K562 (cell line): ENCODE measurements around the gene PUSL1. TPM values are rescaled to one million over a fixed set of nuclear protein-coding genes. Genes with fewer than 3 reads are reported as not detected.
A peak's percentile ranks its signal among the peaks of the same experiment; 100 is the strongest.

Experiments used
- ARHGAP35 ChIP-seq: fragments of 450-650 bp; IDR thresholded peaks from 2 replicates; pipeline ENCODE4 v1.6.1; 2018; ENCODE audit not compliant: partially characterized antibody
- CAMTA2 ChIP-seq: fragments of 250-450 bp; sonication (Bioruptor Pico); conservative IDR thresholded peaks from 2 replicates; pipeline ENCODE4 v1.5.1; 2022
- EWSR1 ChIP-seq: fragments of 450-650 bp; IDR thresholded peaks from 2 replicates; pipeline ENCODE4 v1.6.1; 2018; ENCODE audit warnings: borderline replicate concordance, mild to moderate bottlenecking, low read depth, moderate library complexity; ENCODE audit not compliant: partially characterized antibody
- HDAC8 ChIP-seq: fragments of 450-650 bp; IDR thresholded peaks from 2 replicates; pipeline ENCODE4 v1.6.1; 2016; ENCODE audit warnings: mild to moderate bottlenecking, missing genetic modification characterization, moderate library complexity, missing compliant biosample characterization
- HDGF ChIP-seq: fragments of 450-650 bp; IDR thresholded peaks from 2 replicates; pipeline ENCODE4 v1.6.1; 2016
- LCOR ChIP-seq: sonication (generic); formaldehyde crosslinking; IDR thresholded peaks from 2 replicates; pipeline ENCODE4 v1.8.0; 2022; ENCODE audit warnings: mild to moderate bottlenecking, missing genetic modification reagents
- MCM7 ChIP-seq, 2 experiments: fragments of 450-650 bp; IDR thresholded peaks; 2 replicates each; pipeline ENCODE4 v1.6.1; 2016 to 2018
- MEF2A ChIP-seq: IDR thresholded peaks from 2 replicates; pipeline ENCODE4 v1.6.1; 2011; ENCODE audit warnings: low read depth, mild to moderate bottlenecking, low read length, moderate library complexity; ENCODE audit not compliant: control insufficient read depth
- NCOA6 ChIP-seq: fragments of 450-650 bp; IDR thresholded peaks from 2 replicates; pipeline ENCODE4 v1.6.1; 2017; ENCODE audit warnings: mild to moderate bottlenecking
- NEUROD1 ChIP-seq: fragments of 150-350 bp; IDR thresholded peaks from 2 replicates; pipeline ENCODE4 v1.6.1; 2014; ENCODE audit warnings: borderline replicate concordance, low read length, low read depth; ENCODE audit not compliant: partially characterized antibody
- POLR2B ChIP-seq: fragments of 450-650 bp; IDR thresholded peaks from 2 replicates; pipeline ENCODE4 v1.6.1; 2018; ENCODE audit warnings: low read depth; ENCODE audit not compliant: partially characterized antibody
- PTBP1 ChIP-seq: fragments of 200-400 bp; formaldehyde crosslinking; IDR thresholded peaks from 2 replicates; pipeline ENCODE4 v1.6.1; 2017; ENCODE audit warnings: low read depth, low read length
- RFX1 ChIP-seq: fragments of 450-650 bp; IDR thresholded peaks from 2 replicates; pipeline ENCODE4 v1.6.1; 2016; ENCODE audit warnings: mild to moderate bottlenecking, moderate library complexity
- TAF1 ChIP-seq: IDR thresholded peaks from 2 replicates; pipeline ENCODE4 v1.6.1; 2011; ENCODE audit warnings: mild to moderate bottlenecking, low read length, moderate library complexity; ENCODE audit not compliant: insufficient read depth, control insufficient read depth, severe bottlenecking; ENCODE audit errors: extremely low read depth
- TBL1XR1 ChIP-seq, 2 experiments: IDR thresholded peaks; 2 replicates each; pipeline ENCODE4 v1.6.1; 2012; ENCODE audit warnings: improper control_type of control experiment in 2 of 2, low read length in 2 of 2, mild to moderate bottlenecking in 1 of 2
- ZNF311 ChIP-seq: fragments of 250-450 bp; sonication (Bioruptor Pico); IDR thresholded peaks from 2 replicates; pipeline ENCODE4 v1.4.0; 2020; ENCODE audit warnings: mild to moderate bottlenecking, moderate library complexity
- ZNF384 ChIP-seq: IDR thresholded peaks from 2 replicates; pipeline ENCODE4 v1.6.1; 2012; ENCODE audit warnings: low read depth, low read length, improper control_type of control experiment
- ZNF444 ChIP-seq: fragments of 250-450 bp; sonication (Bioruptor Pico); IDR thresholded peaks from 2 replicates; pipeline ENCODE4 v1.4.0; 2020; ENCODE audit warnings: mild to moderate bottlenecking, moderate library complexity
- polyA plus RNA-seq, 8 experiments: library from polyadenylated mRNA; depleted of rRNA in 4 of 8; stranded (reverse) in 5 of 8; unstranded in 3 of 8; fragments of >200 nt; fragmentation: Nextera tagmentation in 2 of 8; fragmentation: Illumina TruSeq in 1 of 8; extraction: Ambion mirVana in 2 of 8; extraction: Trizol in 1 of 8; gene quantifications; 2 replicates each; pipeline versions ENCODE4 v1.2.1 to v1.2.3, GENCODE V29; 2011 to 2014; ENCODE audit warnings: inconsistent platforms in 1 of 8, missing spikeins in 1 of 8
- total RNA-seq, 7 experiments: library from RNA; depleted of rRNA in 6 of 7; stranded (reverse); fragments of >200 nt in 6 of 7; fragmentation: Illumina TruSeq in 2 of 7; extraction: Trizol in 2 of 7; gene quantifications; 2 replicates each; pipeline versions ENCODE4 v1.2.1 to v1.2.3, GENCODE V29; 2011 to 2021; ENCODE audit warnings: low replicate concordance in 1 of 7
- TF ChIP-seq, protein P1 (sequence below): sonication (generic); formaldehyde crosslinking; IDR thresholded peaks from 2 replicates; pipeline ENCODE4 v1.8.1; 2023; ENCODE audit warnings: missing genetic modification reagents, mild to moderate bottlenecking, borderline replicate concordance
- TF ChIP-seq, protein P2 (sequence below): sonication (generic); formaldehyde crosslinking; IDR thresholded peaks from 2 replicates; pipeline ENCODE4 v1.5.0; 2020; ENCODE audit warnings: missing genetic modification reagents
- TF ChIP-seq, protein P3 (sequence below): sonication (generic); formaldehyde crosslinking; IDR thresholded peaks from 2 replicates; pipeline ENCODE4 v1.8.0; 2022; ENCODE audit warnings: missing genetic modification reagents, mild to moderate bottlenecking, borderline replicate concordance

The PUSL1 gene
- total and polyA plus RNA-seq, 9 of the 15 experiments (the other 6 are each of a cell fraction or from before 2014, with no cell fraction given), result 0.62 to 86.9 (median 13.6) TPM

DNA sequence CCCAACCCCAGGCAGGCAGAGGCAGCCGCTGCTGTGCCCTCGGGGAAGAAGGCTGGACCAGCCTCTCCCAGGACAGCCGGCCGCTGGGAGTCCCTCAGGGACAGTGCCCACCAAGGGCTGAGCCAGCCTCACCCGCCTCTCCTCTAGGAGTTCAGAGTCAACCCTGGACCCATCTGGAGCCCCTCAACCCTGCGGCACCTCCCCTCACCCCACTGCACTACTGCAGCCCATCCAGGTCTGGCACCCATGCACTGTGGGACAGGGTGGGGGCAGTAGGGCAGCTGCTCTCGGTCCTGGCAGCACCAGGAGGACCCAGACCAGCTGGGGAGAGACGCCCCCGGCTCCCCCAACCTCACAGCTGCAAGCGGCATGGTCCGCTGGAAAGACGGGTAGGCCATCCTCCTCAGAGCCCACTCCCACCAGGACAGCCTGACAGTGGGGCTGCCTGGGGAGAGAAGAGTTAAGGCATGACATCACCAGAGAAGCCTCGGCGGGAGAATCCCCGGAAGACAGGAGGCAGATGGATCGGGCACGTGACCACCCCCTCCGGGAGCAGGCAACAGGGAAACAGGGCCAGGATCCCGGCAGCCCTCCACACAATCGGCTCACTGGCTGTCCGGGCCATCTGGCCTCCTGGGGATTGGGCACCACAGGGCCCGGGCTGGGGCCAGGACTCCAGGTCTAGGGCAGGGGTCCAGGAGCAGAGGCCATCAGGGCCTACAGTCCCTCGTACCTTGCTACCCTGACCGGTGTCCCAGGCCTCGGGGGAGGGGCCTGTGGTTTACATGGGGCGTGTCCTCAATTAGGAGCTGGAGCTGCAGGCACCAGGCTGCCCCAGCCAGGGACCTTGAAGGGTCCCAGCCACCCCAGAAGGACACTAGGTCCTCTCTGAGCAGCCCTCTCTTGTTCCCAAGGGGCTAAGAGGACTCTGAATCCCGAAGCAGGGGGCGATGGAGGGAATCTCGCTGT is 3.8 kb upstream of the PUSL1 start (continued):
- TF ChIP-seq, protein P1, sequence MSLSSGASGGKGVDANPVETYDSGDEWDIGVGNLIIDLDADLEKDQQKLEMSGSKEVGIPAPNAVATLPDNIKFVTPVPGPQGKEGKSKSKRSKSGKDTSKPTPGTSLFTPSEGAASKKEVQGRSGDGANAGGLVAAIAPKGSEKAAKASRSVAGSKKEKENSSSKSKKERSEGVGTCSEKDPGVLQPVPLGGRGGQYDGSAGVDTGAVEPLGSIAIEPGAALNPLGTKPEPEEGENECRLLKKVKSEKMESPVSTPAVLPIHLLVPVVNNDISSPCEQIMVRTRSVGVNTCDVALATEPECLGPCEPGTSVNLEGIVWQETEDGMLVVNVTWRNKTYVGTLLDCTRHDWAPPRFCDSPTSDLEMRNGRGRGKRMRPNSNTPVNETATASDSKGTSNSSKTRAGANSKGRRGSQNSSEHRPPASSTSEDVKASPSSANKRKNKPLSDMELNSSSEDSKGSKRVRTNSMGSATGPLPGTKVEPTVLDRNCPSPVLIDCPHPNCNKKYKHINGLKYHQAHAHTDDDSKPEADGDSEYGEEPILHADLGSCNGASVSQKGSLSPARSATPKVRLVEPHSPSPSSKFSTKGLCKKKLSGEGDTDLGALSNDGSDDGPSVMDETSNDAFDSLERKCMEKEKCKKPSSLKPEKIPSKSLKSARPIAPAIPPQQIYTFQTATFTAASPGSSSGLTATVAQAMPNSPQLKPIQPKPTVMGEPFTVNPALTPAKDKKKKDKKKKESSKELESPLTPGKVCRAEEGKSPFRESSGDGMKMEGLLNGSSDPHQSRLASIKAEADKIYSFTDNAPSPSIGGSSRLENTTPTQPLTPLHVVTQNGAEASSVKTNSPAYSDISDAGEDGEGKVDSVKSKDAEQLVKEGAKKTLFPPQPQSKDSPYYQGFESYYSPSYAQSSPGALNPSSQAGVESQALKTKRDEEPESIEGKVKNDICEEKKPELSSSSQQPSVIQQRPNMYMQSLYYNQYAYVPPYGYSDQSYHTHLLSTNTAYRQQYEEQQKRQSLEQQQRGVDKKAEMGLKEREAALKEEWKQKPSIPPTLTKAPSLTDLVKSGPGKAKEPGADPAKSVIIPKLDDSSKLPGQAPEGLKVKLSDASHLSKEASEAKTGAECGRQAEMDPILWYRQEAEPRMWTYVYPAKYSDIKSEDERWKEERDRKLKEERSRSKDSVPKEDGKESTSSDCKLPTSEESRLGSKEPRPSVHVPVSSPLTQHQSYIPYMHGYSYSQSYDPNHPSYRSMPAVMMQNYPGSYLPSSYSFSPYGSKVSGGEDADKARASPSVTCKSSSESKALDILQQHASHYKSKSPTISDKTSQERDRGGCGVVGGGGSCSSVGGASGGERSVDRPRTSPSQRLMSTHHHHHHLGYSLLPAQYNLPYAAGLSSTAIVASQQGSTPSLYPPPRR, result no peak
- TF ChIP-seq ZNF384 (no peak), TBL1XR1 (IDR thresholded peaks at IDR 0.05; ENCODE audit: low read length in 2 of 2) (no peak), CAMTA2 (no peak), HDGF (no peak), TAF1 (no peak), PTBP1 (no peak), MCM7 (IDR thresholded peaks at IDR 0.05) (no peak), ARHGAP35 (no peak), ZNF444 (no peak), RFX1 (no peak), EWSR1 (no peak), NEUROD1 (no peak), LCOR (no peak), NCOA6 (no peak), ZNF311 (CRISPR knock-in tag) (no peak), HDAC8 (0 out of 2 replicates have a peak, but pooled peaks have one; percentile 23), POLR2B (no peak), MEF2A (no peak)
- TF ChIP-seq, protein P2, sequence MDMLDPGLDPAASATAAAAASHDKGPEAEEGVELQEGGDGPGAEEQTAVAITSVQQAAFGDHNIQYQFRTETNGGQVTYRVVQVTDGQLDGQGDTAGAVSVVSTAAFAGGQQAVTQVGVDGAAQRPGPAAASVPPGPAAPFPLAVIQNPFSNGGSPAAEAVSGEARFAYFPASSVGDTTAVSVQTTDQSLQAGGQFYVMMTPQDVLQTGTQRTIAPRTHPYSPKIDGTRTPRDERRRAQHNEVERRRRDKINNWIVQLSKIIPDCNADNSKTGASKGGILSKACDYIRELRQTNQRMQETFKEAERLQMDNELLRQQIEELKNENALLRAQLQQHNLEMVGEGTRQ (CRISPR knock-in tag), result peak; percentile 93
- TF ChIP-seq, protein P3, sequence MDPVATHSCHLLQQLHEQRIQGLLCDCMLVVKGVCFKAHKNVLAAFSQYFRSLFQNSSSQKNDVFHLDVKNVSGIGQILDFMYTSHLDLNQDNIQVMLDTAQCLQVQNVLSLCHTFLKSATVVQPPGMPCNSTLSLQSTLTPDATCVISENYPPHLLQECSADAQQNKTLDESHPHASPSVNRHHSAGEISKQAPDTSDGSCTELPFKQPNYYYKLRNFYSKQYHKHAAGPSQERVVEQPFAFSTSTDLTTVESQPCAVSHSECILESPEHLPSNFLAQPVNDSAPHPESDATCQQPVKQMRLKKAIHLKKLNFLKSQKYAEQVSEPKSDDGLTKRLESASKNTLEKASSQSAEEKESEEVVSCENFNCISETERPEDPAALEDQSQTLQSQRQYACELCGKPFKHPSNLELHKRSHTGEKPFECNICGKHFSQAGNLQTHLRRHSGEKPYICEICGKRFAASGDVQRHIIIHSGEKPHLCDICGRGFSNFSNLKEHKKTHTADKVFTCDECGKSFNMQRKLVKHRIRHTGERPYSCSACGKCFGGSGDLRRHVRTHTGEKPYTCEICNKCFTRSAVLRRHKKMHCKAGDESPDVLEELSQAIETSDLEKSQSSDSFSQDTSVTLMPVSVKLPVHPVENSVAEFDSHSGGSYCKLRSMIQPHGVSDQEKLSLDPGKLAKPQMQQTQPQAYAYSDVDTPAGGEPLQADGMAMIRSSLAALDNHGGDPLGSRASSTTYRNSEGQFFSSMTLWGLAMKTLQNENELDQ, result no peak
